K562 (cell line): ENCODE data around the gene F2. TPM values are rescaled to one million over a fixed set of nuclear protein-coding genes. Genes with fewer than 3 reads are reported as not detected.

Experiments used
- ATAC-seq: fragments of 200-7000 bp; cut with Tn5 transposase; 3 replicates; pipeline ENCODE4 v1.9.1; 2020; ENCODE audit warnings: moderate library complexity
- BruUV-seq: library from RNA; stranded (reverse); fragments of 400-500 nt; replicated peaks from 2 replicates; lab custom pipeline; 2021; lab: Mats Ljungman, UMichigan
- CTCF ChIA-PET: fragments of 300-600 bp; formaldehyde crosslinking; extraction: SDS; loops from one replicate; lab custom pipeline; 2021; ENCODE audit warnings: low intra/inter-chr PET ratio; lab: Yijun Ruan, JAX
- POLR2A ChIA-PET: fragments of 300-600, 350-650 bp; sonication (Branson Sonifier 250); formaldehyde crosslinking; extraction: SDS; loops from one replicate; lab custom pipeline; 2021; ENCODE audit warnings: antibody characterized with exemption, inconsistent platforms; lab: Yijun Ruan, JAX
- DNase-seq, 4 experiments: peaks; one replicate each; pipeline versions ENCODE4 v3.0.0 to v3.0.0-alpha.2; 2011 to 2018; ENCODE audit warnings: low spot score in 3 of 4, mixed read lengths in 3 of 4; ENCODE audit errors: extremely low read depth in 1 of 4
- FAIRE-seq: peaks from 2 replicates; lab custom pipeline; 2011; peaks lifted over from hg19 to GRCh38; lab: Jason Lieb, UNC
- H2AFZ ChIP-seq: 2 replicates; pipeline ENCODE4 v1.6.0; 2011; ENCODE audit warnings: low read depth, low read length, control low read depth, inconsistent platforms
- H3K27ac ChIP-seq: fragments of 200-600 bp; 3 replicates; pipeline ENCODE4 v1.8.0; 2011; ENCODE audit warnings: low read depth, mild to moderate bottlenecking, control low read depth, inconsistent platforms, low read length, moderate library complexity, mixed read lengths; ENCODE audit errors: extremely low read depth
- H3K27me3 ChIP-seq, 2 experiments: fragments of 300-600 bp in 1 of 2; 2 replicates in 1 of 2; 3 replicates in 1 of 2; pipeline versions ENCODE4 v1.6.0 to v1.8.0; 2011; ENCODE audit warnings: inconsistent platforms in 2 of 2, low read length in 2 of 2, mild to moderate bottlenecking in 1 of 2, mixed read lengths in 1 of 2, moderate library complexity in 1 of 2; ENCODE audit not compliant: control insufficient read depth in 2 of 2, insufficient read depth in 2 of 2
- H3K36me3 ChIP-seq: fragments of 300-600 bp; 3 replicates; pipeline ENCODE4 v1.8.0; 2011; ENCODE audit warnings: mild to moderate bottlenecking, low read length, inconsistent platforms; ENCODE audit not compliant: control insufficient read depth, insufficient read depth
- H3K4me1 ChIP-seq, 2 experiments: fragments of 200-600 bp in 1 of 2; replicated peaks in 1 of 2; 2 replicates in 1 of 2; 3 replicates in 1 of 2; pipeline versions ENCODE4 v1.5.1 to v1.8.0; 2011; ENCODE audit warnings: inconsistent platforms in 2 of 2, low read length in 2 of 2, mild to moderate bottlenecking in 1 of 2, mixed read lengths in 1 of 2, moderate library complexity in 1 of 2; ENCODE audit not compliant: control insufficient read depth in 2 of 2, insufficient read depth in 2 of 2
- H3K4me2 ChIP-seq: 2 replicates; pipeline ENCODE4 v1.6.1; 2011; ENCODE audit warnings: low read length, control low read depth, inconsistent platforms, mixed read lengths; ENCODE audit not compliant: insufficient read depth
- H3K4me3 ChIP-seq: fragments of 200-600 bp; sonication (generic), shearing (Covaris generic); 2 replicates; pipeline ENCODE4 v1.5.1; 2016; ENCODE audit warnings: control low read depth, inconsistent platforms
- H3K79me2 ChIP-seq: fragments of 200-600 bp; 3 replicates; pipeline ENCODE4 v1.8.0; 2011; ENCODE audit warnings: low read length, inconsistent platforms; ENCODE audit not compliant: control insufficient read depth, insufficient read depth
- H3K9ac ChIP-seq, 2 experiments: 2 replicates each; pipeline versions ENCODE4 v1.6.0 to v1.6.1; 2011; ENCODE audit warnings: low read depth in 2 of 2, low read length in 2 of 2, control low read depth in 1 of 2, inconsistent platforms in 1 of 2, mild to moderate bottlenecking in 1 of 2, mixed read lengths in 1 of 2; ENCODE audit not compliant: insufficient read depth in 1 of 2
- H3K9me1 ChIP-seq: one replicate; pipeline ENCODE4 v1.6.0; 2011; ENCODE audit warnings: inconsistent platforms, mild to moderate bottlenecking, low read length, moderate library complexity; ENCODE audit not compliant: control insufficient read depth, insufficient read depth
- H3K9me3 ChIP-seq: replicated peaks from 2 replicates; pipeline ENCODE4 v1.5.1; 2011; ENCODE audit warnings: low read depth, low read length, inconsistent platforms; ENCODE audit not compliant: control insufficient read depth, insufficient read depth
- H4K20me1 ChIP-seq: replicated peaks from 2 replicates; pipeline ENCODE4 v1.6.1; 2011; ENCODE audit warnings: low read length, inconsistent platforms, mixed read lengths; ENCODE audit not compliant: control insufficient read depth, insufficient read depth
- CHD1 ChIP-seq: fragments of 200-600 bp; sonication (generic); IDR thresholded peaks from one replicate; pipeline ENCODE4 v1.6.1; 2012; ENCODE audit warnings: mild to moderate bottlenecking, moderate library complexity, low read length, inconsistent platforms
- MEF2D ChIP-seq: conservative IDR thresholded peaks from 2 replicates; pipeline ENCODE4 v1.6.1; 2016; ENCODE audit warnings: low read depth, missing genetic modification characterization, missing compliant biosample characterization
- NFATC3 ChIP-seq: fragments of 450-650 bp; IDR thresholded peaks from 2 replicates; pipeline ENCODE4 v1.6.1; 2017; ENCODE audit warnings: mild to moderate bottlenecking
- NFE2 ChIP-seq: IDR thresholded peaks from 2 replicates; pipeline ENCODE4 v1.6.1; 2014; ENCODE audit warnings: antibody characterized with exemption, low read depth
- NR0B1 ChIP-seq: fragments of 450-650 bp; IDR thresholded peaks from one replicate; pipeline ENCODE4 v1.6.1; 2018; ENCODE audit warnings: mild to moderate bottlenecking, moderate library complexity; ENCODE audit not compliant: partially characterized antibody
- NR2F6 ChIP-seq: fragments of 450-650 bp; formaldehyde crosslinking; IDR thresholded peaks from 2 replicates; pipeline ENCODE4 v1.4.0; 2020; ENCODE audit warnings: mild to moderate bottlenecking
- PHB2 ChIP-seq: fragments of 450-650 bp; IDR thresholded peaks from 2 replicates; pipeline ENCODE4 v1.6.1; 2017; ENCODE audit warnings: low read depth
- POLR3A ChIP-seq: IDR thresholded peaks from 2 replicates; pipeline ENCODE4 v1.6.1; 2011; ENCODE audit warnings: borderline replicate concordance, mild to moderate bottlenecking, moderate library complexity; ENCODE audit not compliant: insufficient read length, insufficient read depth; ENCODE audit errors: extremely low read depth
- RFX5 ChIP-seq: IDR thresholded peaks from 2 replicates; pipeline ENCODE4 v1.6.1; 2011; ENCODE audit warnings: low read depth, mild to moderate bottlenecking, improper control_type of control experiment, low read length
- SMAD3 ChIP-seq: fragments of 450-650 bp; formaldehyde crosslinking; conservative IDR thresholded peaks from 2 replicates; pipeline ENCODE4 v1.4.0; 2020; ENCODE audit warnings: mild to moderate bottlenecking
- SRF ChIP-seq, 2 experiments: fragments of 250-450, 450-650 bp in 1 of 2; sonication (Bioruptor Pico) in 1 of 2; sonication (generic) in 1 of 2; formaldehyde crosslinking; IDR thresholded peaks; 2 replicates each; pipeline versions ENCODE4 v1.5.0 to v1.5.1; 2020 to 2022; ENCODE audit warnings: mild to moderate bottlenecking in 1 of 2, missing genetic modification reagents in 1 of 2
- ZKSCAN1 ChIP-seq: fragments of 150-350 bp; IDR thresholded peaks from 2 replicates; pipeline ENCODE4 v1.6.1; 2016; ENCODE audit warnings: low read depth, low read length
- ZNF143 ChIP-seq: sonication (generic); formaldehyde crosslinking; IDR thresholded peaks from 2 replicates; pipeline ENCODE4 v1.9.0; 2022; ENCODE audit warnings: mild to moderate bottlenecking, missing genetic modification reagents
- ZSCAN32 ChIP-seq: fragments of 450-650 bp; formaldehyde crosslinking; IDR thresholded peaks from 2 replicates; pipeline ENCODE4 v1.4.0; 2020; ENCODE audit warnings: mild to moderate bottlenecking, moderate library complexity
- WGBS: fragments of 100-300 bp; shearing (Covaris generic); methylation state at CpG from one replicate; pipeline ENCODE4 v1.1.6; 2016; ENCODE audit warnings: low coverage, mixed read lengths; ENCODE audit not compliant: insufficient coverage; ENCODE audit errors: missing lambda C conversion rate; 5-methylcytosine and 5-hydroxymethylcytosine counted together
- in situ Hi-C: fragments of 300-500 bp; cut with MboI; formaldehyde crosslinking; loops from 4 replicates; pipeline ENCODE4 v1.15.0; 2018; ENCODE audit warnings: inconsistent platforms, mixed read lengths
- intact Hi-C: fragments of 100-400 bp; cut with micrococcal nuclease; formaldehyde crosslinking; loops from 2 replicates; pipeline ENCODE4 v1.14.2; 2022
- polyA plus RNA-seq, 8 experiments: library from polyadenylated mRNA; depleted of rRNA in 4 of 8; stranded (reverse) in 5 of 8; unstranded in 3 of 8; fragments of >200 nt; fragmentation: Nextera tagmentation in 2 of 8; fragmentation: Illumina TruSeq in 1 of 8; extraction: Ambion mirVana in 2 of 8; extraction: Trizol in 1 of 8; gene quantifications; 2 replicates each; pipeline versions ENCODE4 v1.2.1 to v1.2.3, GENCODE V29; 2011 to 2014; ENCODE audit warnings: inconsistent platforms in 1 of 8, missing spikeins in 1 of 8
- total RNA-seq, 7 experiments: library from RNA; depleted of rRNA in 6 of 7; stranded (reverse); fragments of >200 nt in 6 of 7; fragmentation: Illumina TruSeq in 2 of 7; extraction: Trizol in 2 of 7; gene quantifications; 2 replicates each; pipeline versions ENCODE4 v1.2.1 to v1.2.3, GENCODE V29; 2011 to 2021; ENCODE audit warnings: low replicate concordance in 1 of 7
- TF ChIP-seq, protein P1 (sequence below): fragments of 250-450 bp; sonication (Bioruptor Pico); IDR thresholded peaks from 2 replicates; pipeline ENCODE4 v1.4.0; 2020; ENCODE audit warnings: mild to moderate bottlenecking, moderate library complexity

The F2 gene
- total and polyA plus RNA-seq, 9 of the 15 experiments (the other 6 are each of a cell fraction or from before 2014, with no cell fraction given), result 0.16 TPM; not detected in 8

DNA sequence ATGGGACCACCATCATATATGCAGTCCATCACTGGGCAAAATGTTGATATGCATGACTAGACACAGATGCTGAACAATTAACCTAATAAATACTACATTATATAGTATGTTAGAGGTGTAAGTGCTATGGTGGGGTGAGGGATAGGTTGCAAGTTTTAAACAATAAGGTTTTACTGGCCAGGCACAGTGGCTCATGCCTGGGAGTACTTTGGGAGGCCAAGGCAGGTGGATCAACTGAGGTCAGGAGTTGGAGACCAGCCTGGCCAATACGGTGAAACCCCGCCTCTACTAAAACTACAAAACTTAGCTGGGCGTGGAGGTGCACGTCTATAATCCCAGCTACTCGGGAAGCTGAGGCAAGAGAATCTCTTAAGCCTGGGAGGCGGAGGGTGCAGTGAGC is 28.1 kb downstream of the F2 start:
- no peaks in the 10 kb centered on the region for H3K27me3 ChIP-seq
- ATAC-seq (no peak), FAIRE-seq (no peak), DNase-seq (no peak)
- 97% methylated on average over 5 of the region's 6 CpGs for WGBS
- H3K79me2 ChIP-seq, result no peaks in the 10 kb centered on the region
- H3K9ac ChIP-seq, result no peak overlapping the region
- H3K9me3 ChIP-seq, result no peaks in the 10 kb centered on the region
- in situ Hi-C loops (loop anchor here (10.0 kb wide), 1 partner anchor 388 kb away; no protein-coding TSS in a partner anchor), intact Hi-C loops (no loop called here)
- no peak overlapping the region for H3K27ac ChIP-seq
- ChIA-PET POLR2A (no interaction called here), CTCF (no interaction called here)
- TF ChIP-seq NFATC3 (no peak), SRF (CRISPR knock-in tag; IDR thresholded peaks at IDR 0.05) (no peak), POLR3A (no peak), NFE2 (no peak), SMAD3 (CRISPR knock-in tag) (no peak), ZSCAN32 (CRISPR knock-in tag) (no peak), NR0B1 (no peak), ZKSCAN1 (no peak), CHD1 (no peak), PHB2 (no peak), NR2F6 (CRISPR knock-in tag) (no peak), MEF2D (tag) (no peak), RFX5 (no peak), ZNF143 (CRISPR knock-in tag) (no peak)
- TF ChIP-seq, protein P1, sequence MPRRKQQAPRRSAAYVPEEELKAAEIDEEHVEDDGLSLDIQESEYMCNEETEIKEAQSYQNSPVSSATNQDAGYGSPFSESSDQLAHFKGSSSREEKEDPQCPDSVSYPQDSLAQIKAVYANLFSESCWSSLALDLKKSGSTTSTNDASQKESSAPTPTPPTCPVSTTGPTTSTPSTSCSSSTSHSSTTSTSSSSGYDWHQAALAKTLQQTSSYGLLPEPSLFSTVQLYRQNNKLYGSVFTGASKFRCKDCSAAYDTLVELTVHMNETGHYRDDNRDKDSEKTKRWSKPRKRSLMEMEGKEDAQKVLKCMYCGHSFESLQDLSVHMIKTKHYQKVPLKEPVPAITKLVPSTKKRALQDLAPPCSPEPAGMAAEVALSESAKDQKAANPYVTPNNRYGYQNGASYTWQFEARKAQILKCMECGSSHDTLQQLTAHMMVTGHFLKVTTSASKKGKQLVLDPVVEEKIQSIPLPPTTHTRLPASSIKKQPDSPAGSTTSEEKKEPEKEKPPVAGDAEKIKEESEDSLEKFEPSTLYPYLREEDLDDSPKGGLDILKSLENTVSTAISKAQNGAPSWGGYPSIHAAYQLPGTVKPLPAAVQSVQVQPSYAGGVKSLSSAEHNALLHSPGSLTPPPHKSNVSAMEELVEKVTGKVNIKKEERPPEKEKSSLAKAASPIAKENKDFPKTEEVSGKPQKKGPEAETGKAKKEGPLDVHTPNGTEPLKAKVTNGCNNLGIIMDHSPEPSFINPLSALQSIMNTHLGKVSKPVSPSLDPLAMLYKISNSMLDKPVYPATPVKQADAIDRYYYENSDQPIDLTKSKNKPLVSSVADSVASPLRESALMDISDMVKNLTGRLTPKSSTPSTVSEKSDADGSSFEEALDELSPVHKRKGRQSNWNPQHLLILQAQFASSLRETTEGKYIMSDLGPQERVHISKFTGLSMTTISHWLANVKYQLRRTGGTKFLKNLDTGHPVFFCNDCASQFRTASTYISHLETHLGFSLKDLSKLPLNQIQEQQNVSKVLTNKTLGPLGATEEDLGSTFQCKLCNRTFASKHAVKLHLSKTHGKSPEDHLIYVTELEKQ (CRISPR knock-in tag), result no peak
- H3K4me2 ChIP-seq, result no peak overlapping the region
- no peaks in the 10 kb centered on the region for H4K20me1 ChIP-seq
- no TSS peak for BruUV-seq
- no peak overlapping the region for H2AFZ ChIP-seq
- H3K36me3 ChIP-seq, result peaks cover 94% of the 10 kb centered on the region
- H3K9me1 ChIP-seq, result no peaks in the 10 kb centered on the region
- H3K4me1 ChIP-seq, result no peaks in the 10 kb centered on the region
- H3K4me3 ChIP-seq, result no peak overlapping the region
